Endothelial cell of umbilical vein (primary cell): ENCODE measurements around the gene C4A.
"Not testable (repeated sequence)": the region's sequence is repeated elsewhere in the genome, so short reads cannot be mapped to it uniquely, and the experiment has no call there.

ENCODE experiments used
- CTCF ChIP-seq, 2 donors: IDR thresholded peaks; 1 replicate in 1 of 2; 2 replicates in 1 of 2; pipeline ENCODE4 v1.5.1; 2011; ENCODE audit warnings: low read length in 2 of 2, mild to moderate bottlenecking in 2 of 2, moderate library complexity in 2 of 2, control low read depth in 1 of 2, inconsistent platforms in 1 of 2, low read depth in 1 of 2; ENCODE audit not compliant: insufficient read depth in 1 of 2; ENCODE audit errors: extremely low read depth in 1 of 2
- EZH2 ChIP-seq: IDR thresholded peaks from 2 replicates; pipeline ENCODE4 v1.6.1; 2012; ENCODE audit warnings: borderline replicate concordance, low read depth, mild to moderate bottlenecking, moderate library complexity, low read length, inconsistent platforms; ENCODE audit not compliant: severe bottlenecking
- FOS ChIP-seq: IDR thresholded peaks from 2 replicates; pipeline ENCODE4 v1.6.1; 2011; ENCODE audit warnings: mild to moderate bottlenecking, low read length, moderate library complexity, borderline replicate concordance; ENCODE audit not compliant: insufficient read depth
- MAX ChIP-seq: IDR thresholded peaks from 2 replicates; pipeline ENCODE4 v1.6.1; 2011; ENCODE audit not compliant: insufficient read depth, insufficient read length
- POLR2A ChIP-seq: IDR thresholded peaks from 2 replicates; pipeline ENCODE4 v1.6.1; 2012; ENCODE audit warnings: low read depth, mild to moderate bottlenecking, control low read depth, low read length
- POLR2AphosphoS5 ChIP-seq: IDR thresholded peaks from 2 replicates; pipeline ENCODE4 v1.6.1; 2012; ENCODE audit warnings: low read depth, mild to moderate bottlenecking, control low read depth, low read length, moderate library complexity; ENCODE audit not compliant: insufficient read depth

GRCh38 chr6:32004864-32005537 is 23.1 kb downstream of the C4A start:
- TF ChIP-seq CTCF (IDR thresholded peaks at IDR 0.05; ENCODE audit: extremely low read depth in 1 of 2, insufficient read depth in 1 of 2, low read depth in 1 of 2, low read length in 2 of 2); POLR2A; EZH2; POLR2AphosphoS5; MAX; FOS: not testable (repeated sequence)
